Ramos (cell line): ENCODE measurements around the gene CARD9.

ENCODE experiments used
- in situ Hi-C: fragments of 300-500 bp; cut with MboI; formaldehyde crosslinking; loops from one replicate; pipeline ENCODE4 v1.14.3; 2022; ENCODE audit warnings: low sequenced_read_pairs; ENCODE audit not compliant: unreplicated experiment

CARD9 gene

DNA sequence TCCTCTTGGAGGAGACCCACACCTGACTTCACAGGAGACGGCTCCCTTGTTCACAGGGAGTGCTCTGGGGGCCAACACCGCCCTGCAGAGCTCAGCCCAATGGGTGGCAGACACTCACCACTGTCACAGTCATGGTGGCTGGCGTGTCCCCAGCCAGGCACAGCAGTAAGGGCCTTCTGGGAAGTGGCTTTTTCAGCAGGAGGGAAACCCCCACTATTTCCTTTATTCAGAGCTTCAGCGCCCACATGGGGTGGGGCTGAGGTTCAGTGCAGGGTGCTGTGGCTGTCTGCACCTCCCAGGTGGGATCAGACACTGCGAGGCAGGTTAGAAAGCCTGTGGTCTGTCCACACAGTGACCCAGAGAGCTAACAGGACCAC is 30.1 kb upstream of the CARD9 start:
- in situ Hi-C loops = no loop called here

DNA sequence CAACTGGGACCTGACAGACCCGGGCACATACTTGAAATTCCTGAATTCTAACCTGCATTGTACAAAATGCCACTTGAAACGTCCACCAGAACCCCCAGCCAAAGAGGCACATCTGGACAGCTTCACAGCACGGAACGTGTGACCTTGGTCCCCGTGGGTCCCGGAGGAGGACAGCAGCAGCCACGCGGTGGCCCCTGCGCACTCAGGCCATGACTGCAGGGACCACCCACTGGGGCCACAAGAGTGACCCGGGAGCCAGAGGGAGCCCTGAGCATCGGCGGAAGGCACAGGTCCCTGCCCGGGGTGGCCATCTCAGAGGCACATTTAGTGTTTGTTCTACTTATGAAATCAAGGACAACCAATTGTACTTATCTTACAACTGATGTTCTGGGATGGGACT is 28.6 kb upstream of the CARD9 start:
- in situ Hi-C loops = no loop called here

DNA sequence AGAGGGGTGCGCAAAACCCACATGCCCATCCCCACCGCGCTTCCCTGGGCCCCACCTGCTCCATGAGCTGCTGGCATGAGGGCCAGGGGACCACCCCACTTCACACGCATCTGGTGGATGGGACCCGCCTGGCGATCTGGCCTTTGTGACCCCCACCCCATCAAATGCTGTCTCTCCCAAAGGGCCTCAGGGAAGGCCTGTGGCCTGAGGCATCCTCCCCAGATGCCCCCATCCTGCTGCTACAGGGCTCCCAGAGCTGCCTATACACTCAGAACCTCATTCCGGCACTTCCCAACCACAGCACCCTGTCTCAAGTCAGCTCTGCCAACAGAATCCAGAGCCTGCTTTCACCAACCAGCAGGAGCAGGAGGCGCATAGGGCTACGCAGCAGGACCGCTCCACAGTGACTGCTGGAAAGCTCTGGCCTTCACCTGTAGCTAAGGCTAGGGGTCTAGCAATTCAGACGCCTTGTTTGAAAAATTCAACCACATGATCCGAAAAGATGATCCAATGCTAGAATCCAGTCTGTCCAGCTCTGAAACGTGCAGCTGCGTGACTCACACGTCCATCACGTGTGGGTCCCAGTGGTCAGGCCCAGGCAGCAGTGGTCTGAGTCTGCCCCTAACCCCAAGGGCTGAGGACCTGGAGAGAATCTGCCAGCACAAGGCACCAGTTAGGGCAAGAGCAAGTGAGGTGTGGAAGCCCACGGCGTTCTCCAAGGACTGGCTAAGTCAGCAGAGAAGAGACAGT is 27.9 kb upstream of the CARD9 start:
- in situ Hi-C loops = no loop called here

GRCh38 chr9:136400038-136400834 is 26.8 kb upstream of the CARD9 start, which contains the start of gene SNAPC4:
SNAPC4 (minus strand) TSS chr9:136400170; CDS start chr9:136398428, 1,742 bp downstream.
- in situ Hi-C loops = no loop called here

- in situ Hi-C loops = no loop called here
Observed at GRCh38 chr9:136399176-136400037, 25.9 kb upstream of the CARD9 start.

DNA sequence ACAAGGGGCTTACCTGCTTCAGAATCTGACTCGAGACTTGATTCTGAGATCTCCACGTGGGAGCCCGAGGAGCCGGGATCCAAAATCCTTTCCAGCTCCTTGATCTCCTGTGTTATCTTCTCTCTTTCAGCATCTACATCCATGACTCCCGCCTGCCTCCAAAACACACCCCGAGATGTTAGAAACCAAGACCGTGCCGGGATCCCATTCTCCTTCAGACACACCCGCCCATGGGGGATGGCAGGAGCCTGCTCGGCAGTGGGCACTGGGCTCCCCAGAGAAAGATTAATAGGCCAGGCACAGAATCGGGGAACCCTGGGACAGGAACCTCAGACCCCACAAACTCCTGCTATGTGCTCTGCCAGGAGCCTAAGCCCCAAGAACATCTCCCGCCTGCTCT is 24.8 kb upstream of the CARD9 start:
- in situ Hi-C loops = no loop called here

DNA sequence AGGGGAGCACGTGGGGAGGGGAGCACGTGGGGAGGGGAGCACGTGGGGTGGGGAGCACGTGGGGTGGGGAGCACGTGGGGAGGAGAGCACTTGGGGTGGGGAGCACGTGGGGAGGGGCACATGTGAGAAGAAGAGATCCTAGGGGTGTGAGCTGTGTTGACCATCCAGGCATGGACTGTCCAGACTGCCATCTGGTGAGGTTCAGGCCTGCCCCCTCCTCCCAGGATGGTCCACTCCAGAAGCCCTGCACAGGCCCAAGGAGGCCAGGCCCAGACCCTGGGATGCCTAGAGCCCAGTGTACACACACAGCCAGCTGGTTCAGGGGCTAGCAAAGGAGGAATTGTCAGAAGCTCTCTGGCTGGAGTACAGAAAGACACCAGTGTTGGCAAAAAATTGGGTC is 24.2 kb upstream of the CARD9 start:
- in situ Hi-C loops = no loop called here

GRCh38 chr9:136396219-136396515 is 22.7 kb upstream of the CARD9 start:
- in situ Hi-C loops = no loop called here

GRCh38 chr9:136395345-136396218 is 22.1 kb upstream of the CARD9 start:
- in situ Hi-C loops = no loop called here

DNA sequence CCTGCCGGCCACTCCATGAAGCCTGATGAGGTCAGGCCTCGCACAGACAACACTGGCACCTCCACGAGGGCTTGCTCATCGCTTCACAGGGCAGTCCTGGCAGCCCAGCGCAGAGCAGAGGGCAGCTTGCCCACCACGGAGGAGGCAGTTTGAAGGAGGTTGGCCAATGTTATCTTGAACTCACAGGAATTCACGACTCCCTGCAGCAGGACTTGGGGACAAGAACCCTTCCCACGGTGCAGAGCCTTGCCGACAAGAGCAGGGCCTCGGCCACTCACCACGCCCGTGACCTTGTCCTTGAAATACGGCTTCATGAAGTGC is 21.5 kb upstream of the CARD9 start:
- in situ Hi-C loops = no loop called here

DNA sequence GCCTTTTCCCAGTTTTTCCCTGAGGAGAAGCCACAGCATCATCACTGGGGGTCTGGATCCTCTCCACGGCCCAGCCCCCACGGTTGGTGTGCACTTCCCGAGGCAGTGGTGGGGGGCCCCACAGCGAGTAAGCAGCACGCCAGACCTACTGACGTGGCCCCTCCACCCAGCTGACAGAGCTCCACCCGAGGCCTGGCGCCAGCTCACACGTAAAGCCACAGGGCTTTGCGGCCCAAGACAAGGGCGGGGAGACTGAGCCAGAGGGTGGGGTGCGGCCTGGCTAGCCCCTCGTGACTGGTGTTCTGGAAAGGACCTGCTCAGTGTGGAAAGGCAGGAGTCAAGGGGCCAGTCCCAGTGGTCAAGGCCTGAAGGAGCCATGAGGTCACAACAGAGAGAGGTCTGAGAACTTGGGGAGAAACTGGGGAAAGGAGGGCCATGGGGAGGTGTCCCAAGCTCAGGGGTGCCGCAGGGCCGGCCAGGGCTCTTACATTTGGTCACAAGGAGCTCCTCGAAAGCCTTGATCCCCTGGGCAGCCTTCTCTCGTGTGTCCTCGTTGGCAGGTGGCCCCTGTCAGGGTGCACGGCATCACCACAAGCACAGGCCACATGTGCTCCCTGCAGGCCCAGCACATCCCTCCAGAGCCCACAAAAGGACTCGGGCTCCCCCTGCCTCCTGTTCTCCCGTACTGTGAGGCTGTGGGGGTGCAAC is 21.0 kb upstream of the CARD9 start:
- in situ Hi-C loops = no loop called here

GRCh38 chr9:136393531-136393930 is 20.1 kb upstream of the CARD9 start:
- in situ Hi-C loops = no loop called here

- in situ Hi-C loops = no loop called here
Observed at GRCh38 chr9:136392538-136393449, 19.3 kb upstream of the CARD9 start.

GRCh38 chr9:136391737-136392537 is 18.5 kb upstream of the CARD9 start:
- in situ Hi-C loops = no loop called here

DNA sequence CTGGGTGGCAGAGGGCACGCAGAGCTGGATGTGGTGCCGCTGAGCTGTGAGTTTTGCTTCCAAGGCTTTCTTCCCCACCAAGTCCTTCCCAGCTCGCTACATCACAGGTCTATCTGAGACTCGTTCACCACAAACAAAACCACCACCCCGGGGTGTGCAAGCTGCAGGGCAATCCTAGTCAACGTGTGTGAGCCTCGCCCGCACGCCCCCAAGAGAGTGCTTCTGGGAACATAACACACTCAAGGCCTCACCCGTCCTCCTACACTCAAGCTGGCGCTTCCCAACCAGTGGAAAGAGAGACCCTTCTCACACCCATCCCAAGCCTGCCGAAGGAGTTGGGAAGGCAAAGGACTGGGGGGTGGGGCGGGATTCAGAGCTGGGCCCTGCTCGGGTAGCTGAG is 15.9 kb upstream of the CARD9 start:
- in situ Hi-C loops = no loop called here

DNA sequence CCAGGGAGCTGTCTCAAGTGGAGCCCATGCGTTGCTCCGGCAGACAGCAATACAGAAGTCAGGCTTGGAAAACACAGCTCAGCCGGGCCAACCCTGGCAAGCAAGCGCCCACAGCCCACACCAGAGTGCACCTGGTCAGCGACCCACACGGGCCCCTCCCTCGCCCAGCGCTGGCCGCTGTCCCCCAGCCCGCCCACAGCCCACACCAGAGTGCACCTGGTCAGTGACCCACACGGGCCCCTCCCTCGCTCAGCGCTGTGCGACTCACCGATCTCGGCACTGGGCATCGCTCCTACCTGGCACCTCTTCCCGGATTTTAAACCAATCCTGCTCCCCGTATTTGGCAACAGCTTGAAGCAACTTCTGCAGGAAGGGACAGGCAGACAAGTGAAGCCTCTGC is 13.7 kb upstream of the CARD9 start:
- in situ Hi-C loops = no loop called here

GRCh38 chr9:136386018-136386417 is 12.5 kb upstream of the CARD9 start:
- in situ Hi-C loops = no loop called here

- in situ Hi-C loops = no loop called here
Observed at GRCh38 chr9:136385015-136385414, 11.5 kb upstream of the CARD9 start.
